HepG2 (cell line): Measurements from ENCODE around the gene CCDC33.

Source experiments
- ARID4A ChIP-seq: sonication (generic); formaldehyde crosslinking; IDR thresholded peaks from 2 replicates; pipeline ENCODE4 v1.5.0; 2020; ENCODE audit warnings: mild to moderate bottlenecking, missing genetic modification reagents, borderline replicate concordance
- CEBPB ChIP-seq: IDR thresholded peaks from 2 replicates; pipeline ENCODE4 v1.6.1; 2011; ENCODE audit warnings: low read depth, low read length, improper control_type of control experiment, borderline replicate concordance
- GABPA ChIP-seq, 2 experiments: IDR thresholded peaks; 2 replicates each; pipeline ENCODE4 v1.6.1; 2011 to 2016; ENCODE audit warnings: low read depth in 2 of 2, low read length in 1 of 2, missing biosample characterization in 1 of 2, missing genetic modification characterization in 1 of 2
- NBN ChIP-seq: fragments of 450-650 bp; conservative IDR thresholded peaks from 2 replicates; pipeline ENCODE4 v1.6.1; 2017
- POLR2A ChIP-seq, 2 experiments: IDR thresholded peaks; 2 replicates each; pipeline ENCODE4 v1.6.1; 2011; ENCODE audit warnings: low read depth in 2 of 2, low read length in 2 of 2, mild to moderate bottlenecking in 1 of 2, moderate library complexity in 1 of 2; ENCODE audit not compliant: insufficient read depth in 1 of 2
- RXRB ChIP-seq: IDR thresholded peaks from 2 replicates; pipeline ENCODE4 v1.6.1; 2016; ENCODE audit warnings: borderline replicate concordance, missing genetic modification reagents, missing compliant biosample characterization
- ZBTB21 ChIP-seq: sonication (generic); formaldehyde crosslinking; IDR thresholded peaks from 2 replicates; pipeline ENCODE4 v1.4.0; 2020; ENCODE audit warnings: missing genetic modification reagents
- ZNF792 ChIP-seq: IDR thresholded peaks from 2 replicates; pipeline ENCODE4 v1.6.1; 2016
- TF ChIP-seq, protein P1 (sequence below): sonication (generic); formaldehyde crosslinking; IDR thresholded peaks from 2 replicates; pipeline ENCODE4 v1.5.0; 2020; ENCODE audit warnings: missing genetic modification reagents
- TF ChIP-seq, protein P2 (sequence below): sonication (generic); formaldehyde crosslinking; IDR thresholded peaks from 2 replicates; pipeline ENCODE4 v1.5.0; 2020; ENCODE audit warnings: mild to moderate bottlenecking, missing genetic modification reagents, moderate library complexity
- TF ChIP-seq, protein P3 (sequence below), 2 experiments: sonication (generic) in 1 of 2; formaldehyde crosslinking in 1 of 2; IDR thresholded peaks; 2 replicates each; pipeline versions ENCODE4 v1.5.1 to v1.6.1; 2011 to 2020; ENCODE audit warnings: borderline replicate concordance in 1 of 2, low read depth in 1 of 2, low read length in 1 of 2, mild to moderate bottlenecking in 1 of 2, missing genetic modification reagents in 1 of 2, moderate library complexity in 1 of 2

- no peak for TF ChIP-seq GABPA (IDR thresholded peaks at IDR 0.05; ENCODE audit: low read depth, low read length)
- TF ChIP-seq GABPA (CRISPR knock-in tag; IDR thresholded peaks at IDR 0.05; ENCODE audit: low read depth): no peak
- TF ChIP-seq ZNF792 (CRISPR knock-in tag): no peak
- TF ChIP-seq NBN: no peak
- TF ChIP-seq, protein P1, sequence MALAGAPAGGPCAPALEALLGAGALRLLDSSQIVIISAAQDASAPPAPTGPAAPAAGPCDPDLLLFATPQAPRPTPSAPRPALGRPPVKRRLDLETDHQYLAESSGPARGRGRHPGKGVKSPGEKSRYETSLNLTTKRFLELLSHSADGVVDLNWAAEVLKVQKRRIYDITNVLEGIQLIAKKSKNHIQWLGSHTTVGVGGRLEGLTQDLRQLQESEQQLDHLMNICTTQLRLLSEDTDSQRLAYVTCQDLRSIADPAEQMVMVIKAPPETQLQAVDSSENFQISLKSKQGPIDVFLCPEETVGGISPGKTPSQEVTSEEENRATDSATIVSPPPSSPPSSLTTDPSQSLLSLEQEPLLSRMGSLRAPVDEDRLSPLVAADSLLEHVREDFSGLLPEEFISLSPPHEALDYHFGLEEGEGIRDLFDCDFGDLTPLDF (CRISPR knock-in tag): no peak
- no peak for TF ChIP-seq POLR2A (IDR thresholded peaks at IDR 0.05; ENCODE audit: insufficient read depth in 1 of 2, low read depth in 2 of 2, low read length in 2 of 2)
- TF ChIP-seq, protein P2, sequence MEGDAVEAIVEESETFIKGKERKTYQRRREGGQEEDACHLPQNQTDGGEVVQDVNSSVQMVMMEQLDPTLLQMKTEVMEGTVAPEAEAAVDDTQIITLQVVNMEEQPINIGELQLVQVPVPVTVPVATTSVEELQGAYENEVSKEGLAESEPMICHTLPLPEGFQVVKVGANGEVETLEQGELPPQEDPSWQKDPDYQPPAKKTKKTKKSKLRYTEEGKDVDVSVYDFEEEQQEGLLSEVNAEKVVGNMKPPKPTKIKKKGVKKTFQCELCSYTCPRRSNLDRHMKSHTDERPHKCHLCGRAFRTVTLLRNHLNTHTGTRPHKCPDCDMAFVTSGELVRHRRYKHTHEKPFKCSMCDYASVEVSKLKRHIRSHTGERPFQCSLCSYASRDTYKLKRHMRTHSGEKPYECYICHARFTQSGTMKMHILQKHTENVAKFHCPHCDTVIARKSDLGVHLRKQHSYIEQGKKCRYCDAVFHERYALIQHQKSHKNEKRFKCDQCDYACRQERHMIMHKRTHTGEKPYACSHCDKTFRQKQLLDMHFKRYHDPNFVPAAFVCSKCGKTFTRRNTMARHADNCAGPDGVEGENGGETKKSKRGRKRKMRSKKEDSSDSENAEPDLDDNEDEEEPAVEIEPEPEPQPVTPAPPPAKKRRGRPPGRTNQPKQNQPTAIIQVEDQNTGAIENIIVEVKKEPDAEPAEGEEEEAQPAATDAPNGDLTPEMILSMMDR (CRISPR knock-in tag): no peak
- TF ChIP-seq ZBTB21 (CRISPR knock-in tag): no peak
- TF ChIP-seq ARID4A: no peak
- no peak for TF ChIP-seq RXRB (CRISPR knock-in tag)
- TF ChIP-seq CEBPB: no peak
- TF ChIP-seq, protein P3, sequence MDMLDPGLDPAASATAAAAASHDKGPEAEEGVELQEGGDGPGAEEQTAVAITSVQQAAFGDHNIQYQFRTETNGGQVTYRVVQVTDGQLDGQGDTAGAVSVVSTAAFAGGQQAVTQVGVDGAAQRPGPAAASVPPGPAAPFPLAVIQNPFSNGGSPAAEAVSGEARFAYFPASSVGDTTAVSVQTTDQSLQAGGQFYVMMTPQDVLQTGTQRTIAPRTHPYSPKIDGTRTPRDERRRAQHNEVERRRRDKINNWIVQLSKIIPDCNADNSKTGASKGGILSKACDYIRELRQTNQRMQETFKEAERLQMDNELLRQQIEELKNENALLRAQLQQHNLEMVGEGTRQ (IDR thresholded peaks at IDR 0.05; ENCODE audit: low read depth, low read length): no peak
- TF ChIP-seq, protein P3 (CRISPR knock-in tag; IDR thresholded peaks at IDR 0.05; ENCODE audit: borderline replicate concordance): no peak
Measured at GRCh38 chr15:74269362-74270035, 33.4 kb downstream of the CCDC33 start.
